Lung (tissue), 12 donors: Measurements from ENCODE around the gene SPRR4. TPM values are rescaled to one million over a fixed set of nuclear protein-coding genes. Genes with fewer than 3 reads are reported as not detected.

Source experiments
- ATAC-seq: fragments of 200-7000 bp; cut with Tn5 transposase; one replicate; pipeline ENCODE4 v1.9.1; 2020; ENCODE audit warnings: moderate number of reproducible peaks; ENCODE audit not compliant: insufficient read depth, low FRiP score
- DNase-seq, 3 donors: peaks; one replicate each; pipeline ENCODE4 v3.0.0-alpha.2; 2013 to 2017
- H3K27ac ChIP-seq, 2 donors: one replicate each; pipeline ENCODE4 v1.5.1; 2013; ENCODE audit warnings: mild to moderate bottlenecking in 2 of 2, moderate library complexity in 2 of 2, control low read depth in 1 of 2, inconsistent platforms in 1 of 2, low read depth in 1 of 2, low read length in 1 of 2
- H3K27me3 ChIP-seq, 3 donors: one replicate each; pipeline ENCODE4 v1.5.1; 2013; ENCODE audit warnings: low read length in 2 of 3; ENCODE audit not compliant: control insufficient read depth in 3 of 3, insufficient read depth in 3 of 3
- H3K36me3 ChIP-seq, 4 donors: one replicate each; pipeline ENCODE4 v1.5.1; 2013; ENCODE audit warnings: low read length in 4 of 4, mild to moderate bottlenecking in 1 of 4, moderate library complexity in 1 of 4; ENCODE audit not compliant: control insufficient read depth in 4 of 4, insufficient read depth in 4 of 4
- H3K4me1 ChIP-seq, 5 donors: one replicate each; pipeline ENCODE4 v1.5.1; 2013; ENCODE audit warnings: low read length in 5 of 5, mild to moderate bottlenecking in 2 of 5, moderate library complexity in 1 of 5; ENCODE audit not compliant: control insufficient read depth in 5 of 5, insufficient read depth in 5 of 5
- H3K4me3 ChIP-seq: one replicate; pipeline ENCODE4 v1.5.1; 2013; ENCODE audit warnings: mild to moderate bottlenecking, control low read depth, moderate library complexity
- H3K9ac ChIP-seq, 2 donors: one replicate each; pipeline ENCODE4 v1.5.1; 2013; ENCODE audit warnings: low read length in 2 of 2, control low read depth in 1 of 2; ENCODE audit not compliant: insufficient read depth in 1 of 2
- H3K9me3 ChIP-seq, 4 donors: one replicate each; pipeline ENCODE4 v1.5.1; 2013; ENCODE audit warnings: low read length in 3 of 4, mild to moderate bottlenecking in 1 of 4, moderate library complexity in 1 of 4; ENCODE audit not compliant: control insufficient read depth in 4 of 4, insufficient read depth in 3 of 4
- WGBS, 2 donors: extraction: QIAGEN DNeasy Blood & Tissue Kit; methylation state at CpG; one replicate each; pipeline ENCODE4 v1.1.7; 2013; 5-methylcytosine and 5-hydroxymethylcytosine counted together
- polyA plus RNA-seq, 2 donors: library from polyadenylated mRNA; stranded (reverse); fragments of 200-250 nt; gene quantifications; one replicate each; pipeline ENCODE4 v1.2.1, GENCODE V29; 2013
- total RNA-seq, 2 donors: library from RNA; depleted of rRNA in 1 of 2; stranded (reverse); fragments of >200 nt in 1 of 2; gene quantifications; one replicate each; pipeline ENCODE4 v1.2.1, GENCODE V29; 2014 to 2021
- TF ChIP-seq, protein P1 (sequence below): IDR thresholded peaks from 2 replicates; pipeline ENCODE4 v1.5.1; 2012; ENCODE audit warnings: mild to moderate bottlenecking; ENCODE audit errors: control extremely low read depth, extremely low read depth
- donor health status: control.
- donor health status: control.
- donor health status: Bipolar disorder and iron deficiency.
- donor health status: healthy.
- donor health status: DM: yes; HTN: yes; CAD: no.

The SPRR4 gene
- total and polyA plus RNA-seq, 4 donors = not detected

DNA sequence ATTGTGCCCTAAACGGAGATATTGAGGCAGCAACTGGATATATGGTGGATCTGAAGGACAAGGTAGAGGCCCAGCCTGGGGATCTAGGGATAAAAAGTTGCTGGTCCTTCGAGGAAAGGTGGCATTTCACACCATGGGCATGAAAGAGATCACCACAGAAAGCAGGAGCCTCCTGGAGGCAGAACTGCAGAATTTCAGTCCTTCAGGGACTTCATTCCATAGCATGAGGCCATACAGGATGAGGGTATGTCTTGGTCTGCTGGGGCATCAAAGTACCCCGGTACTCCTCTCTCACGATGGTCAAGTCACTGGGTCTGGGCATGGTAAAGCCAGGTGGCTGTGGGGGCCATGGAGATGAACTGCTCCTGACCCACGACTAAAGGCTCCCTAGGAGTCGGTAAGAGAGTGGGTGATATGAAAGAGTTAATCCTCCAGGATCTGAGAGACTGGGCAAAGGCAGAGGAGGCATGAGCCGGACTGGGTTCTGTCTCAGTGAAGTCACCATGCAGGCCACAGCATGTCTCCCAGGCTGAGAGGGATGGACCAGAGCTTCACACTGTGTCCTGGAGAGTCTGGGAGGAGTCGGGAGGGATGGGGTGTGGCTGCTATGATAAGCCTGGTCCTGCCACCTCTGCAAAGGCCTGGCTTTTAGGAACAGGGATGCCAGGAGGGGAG lies 29.3 kb upstream of the SPRR4 start:
- Histone ChIP-seq H3K36me3 (no peaks in the 10 kb centered on the region), H3K9ac (no peak overlapping the region), H3K4me1 (no peaks in the 10 kb centered on the region), H3K27me3 (no peaks in the 10 kb centered on the region), H3K27ac (no peak overlapping the region), H3K9me3 (peaks cover 0 to 4% (median 0%) of the 10 kb centered on the region in 4 donors), H3K4me3 (no peak overlapping the region)
- TF ChIP-seq, protein P1, sequence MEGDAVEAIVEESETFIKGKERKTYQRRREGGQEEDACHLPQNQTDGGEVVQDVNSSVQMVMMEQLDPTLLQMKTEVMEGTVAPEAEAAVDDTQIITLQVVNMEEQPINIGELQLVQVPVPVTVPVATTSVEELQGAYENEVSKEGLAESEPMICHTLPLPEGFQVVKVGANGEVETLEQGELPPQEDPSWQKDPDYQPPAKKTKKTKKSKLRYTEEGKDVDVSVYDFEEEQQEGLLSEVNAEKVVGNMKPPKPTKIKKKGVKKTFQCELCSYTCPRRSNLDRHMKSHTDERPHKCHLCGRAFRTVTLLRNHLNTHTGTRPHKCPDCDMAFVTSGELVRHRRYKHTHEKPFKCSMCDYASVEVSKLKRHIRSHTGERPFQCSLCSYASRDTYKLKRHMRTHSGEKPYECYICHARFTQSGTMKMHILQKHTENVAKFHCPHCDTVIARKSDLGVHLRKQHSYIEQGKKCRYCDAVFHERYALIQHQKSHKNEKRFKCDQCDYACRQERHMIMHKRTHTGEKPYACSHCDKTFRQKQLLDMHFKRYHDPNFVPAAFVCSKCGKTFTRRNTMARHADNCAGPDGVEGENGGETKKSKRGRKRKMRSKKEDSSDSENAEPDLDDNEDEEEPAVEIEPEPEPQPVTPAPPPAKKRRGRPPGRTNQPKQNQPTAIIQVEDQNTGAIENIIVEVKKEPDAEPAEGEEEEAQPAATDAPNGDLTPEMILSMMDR = no peak
- DNase-seq (no peak), ATAC-seq (no peak)
- WGBS, 2 donors = 69 to 75% methylated on average over 8 of the region's 8 CpGs

DNA sequence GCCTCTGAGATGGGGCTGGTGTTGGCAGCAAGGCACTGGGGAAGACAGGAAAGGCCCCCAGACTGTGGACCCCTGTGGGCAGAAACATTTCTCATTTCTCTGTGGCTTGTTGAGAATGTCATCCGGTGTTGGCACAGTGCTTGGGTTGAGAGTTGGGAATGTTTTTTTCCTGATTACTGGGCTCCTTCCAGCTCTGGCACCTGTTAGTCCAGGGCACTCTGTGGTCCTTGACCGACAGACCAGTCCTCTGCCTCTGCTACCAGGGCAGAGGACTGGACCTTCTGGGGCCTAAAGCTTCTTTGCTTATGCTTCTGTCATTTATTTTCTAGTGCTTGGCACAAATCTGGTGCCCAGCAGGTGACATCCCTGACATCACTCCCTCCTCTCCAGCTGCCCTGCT lies 28.3 kb upstream of the SPRR4 start:
- Histone ChIP-seq H3K9me3 (peaks cover 0 to 8% (median 0%) of the 10 kb centered on the region in 4 donors), H3K4me1 (no peaks in the 10 kb centered on the region), H3K27ac (no peak overlapping the region), H3K27me3 (no peaks in the 10 kb centered on the region), H3K4me3 (no peak overlapping the region), H3K36me3 (no peaks in the 10 kb centered on the region), H3K9ac (no peak overlapping the region)
- DNase-seq (no peak), ATAC-seq (no peak)
- TF ChIP-seq, protein P1 = no peak
- 68 to 88% methylated on average over 2 of the region's 2 CpGs for WGBS, 2 donors

DNA sequence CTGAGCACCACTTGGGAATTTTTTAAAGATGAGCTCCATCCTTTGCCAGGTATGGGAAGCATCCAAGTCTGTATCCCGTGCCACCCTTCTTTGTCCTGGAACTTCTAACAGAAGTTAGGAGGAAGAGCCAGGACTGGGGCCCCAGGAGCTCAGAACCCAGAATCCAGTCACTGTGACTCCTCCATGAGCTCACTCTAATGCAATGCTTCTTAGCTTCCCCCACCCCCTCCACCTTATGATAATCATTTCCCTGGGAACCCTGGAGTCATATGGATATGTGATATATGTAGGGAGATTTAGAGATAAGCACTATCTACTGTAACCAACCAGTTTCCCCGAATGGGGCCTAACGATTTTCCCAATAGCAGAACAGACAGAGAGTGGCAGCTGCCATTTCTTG lies 24.2 kb upstream of the SPRR4 start:
- 73 to 83% methylated on average over 3 of the region's 3 CpGs for WGBS, 2 donors
- ATAC-seq (no peak), DNase-seq (no peak)

More for the DNA sequence above, 24.2 kb upstream of the SPRR4 start:
- H3K27ac ChIP-seq = no peak overlapping the region
- peaks cover 0 to 5% (median 0%) of the 10 kb centered on the region in 4 donors for H3K9me3 ChIP-seq
- H3K4me1 ChIP-seq = no peaks in the 10 kb centered on the region
- H3K9ac ChIP-seq = no peak overlapping the region
- TF ChIP-seq, protein P1 = no peak
- no peaks in the 10 kb centered on the region for H3K36me3 ChIP-seq
- no peaks in the 10 kb centered on the region for H3K27me3 ChIP-seq
- H3K4me3 ChIP-seq = no peak overlapping the region
